OCI-LY7 (cell line): ENCODE data around the gene ZNF576. TPM values are rescaled to one million over a fixed set of nuclear protein-coding genes. Genes with fewer than 3 reads are reported as not detected.

Experiments used
- BruUV-seq: library from RNA; stranded (reverse); fragments of 400-500 nt; replicated peaks from 2 replicates; lab custom pipeline; 2021; lab: Mats Ljungman, UMichigan
- CTCF ChIA-PET: fragments of 300-600 bp; sonication (Branson Sonifier 250); formaldehyde crosslinking; loops from one replicate; lab custom pipeline; 2022; ENCODE audit warnings: antibody characterized with exemption; ENCODE audit not compliant: unreplicated experiment; lab: Charles Lee
- POLR2A ChIA-PET: fragments of 300-600 bp; sonication (Branson Sonifier 250); formaldehyde crosslinking; loops from one replicate; lab custom pipeline; 2022; ENCODE audit warnings: antibody characterized with exemption; lab: Charles Lee
- DNase-seq: peaks from one replicate; pipeline ENCODE4 v3.0.0-alpha.2; 2015; ENCODE audit warnings: low spot score
- H2AFZ ChIP-seq: fragments of 200-600 bp; sonication (generic), shearing (Covaris generic); 2 replicates; pipeline ENCODE4 v1.6.1; 2014; ENCODE audit warnings: mild to moderate bottlenecking, antibody characterized with exemption, low read length, moderate library complexity
- H3K27ac ChIP-seq: fragments of 200-600 bp; sonication (generic); 2 replicates; pipeline ENCODE4 v1.5.1; 2014; ENCODE audit warnings: mixed run types, low read depth, mild to moderate bottlenecking, moderate library complexity, low read length, inconsistent platforms; ENCODE audit not compliant: poor library complexity, severe bottlenecking
- H3K36me3 ChIP-seq: fragments of 200-600 bp; sonication (generic); 2 replicates; pipeline ENCODE4 v1.6.1; 2014; ENCODE audit warnings: mild to moderate bottlenecking, antibody characterized with exemption, low read length, moderate library complexity, mixed read lengths; ENCODE audit not compliant: insufficient read depth
- H3K4me1 ChIP-seq: fragments of 200-600 bp; sonication (generic); 2 replicates; pipeline ENCODE4 v1.5.1; 2014; ENCODE audit warnings: mild to moderate bottlenecking, low read length; ENCODE audit not compliant: insufficient read depth, poor library complexity, severe bottlenecking
- H3K4me2 ChIP-seq: fragments of 200-600 bp; sonication (generic); 2 replicates; pipeline ENCODE4 v1.6.1; 2014; ENCODE audit warnings: mild to moderate bottlenecking, low read length
- H3K4me3 ChIP-seq: fragments of 200-600 bp; sonication (generic); 2 replicates; pipeline ENCODE4 v1.5.1; 2014; ENCODE audit warnings: mild to moderate bottlenecking, low read depth, low read length; ENCODE audit not compliant: poor library complexity, severe bottlenecking
- H3K79me2 ChIP-seq: fragments of 200-600 bp; sonication (generic); 2 replicates; pipeline ENCODE4 v1.6.1; 2016; ENCODE audit warnings: low read depth, mild to moderate bottlenecking, low read length, moderate library complexity, mixed read lengths; ENCODE audit not compliant: insufficient read depth
- H3K9me2 ChIP-seq: fragments of 200-600 bp; sonication (generic); 2 replicates; pipeline ENCODE4 v1.6.1; 2016; ENCODE audit warnings: mild to moderate bottlenecking, low read length, mixed read lengths; ENCODE audit not compliant: insufficient read depth
- H3K9me3 ChIP-seq: fragments of 200-600 bp; sonication (generic); 2 replicates; pipeline ENCODE4 v1.6.1; 2014; ENCODE audit warnings: mild to moderate bottlenecking, mixed run types, low read length, mixed read lengths
- H4K20me1 ChIP-seq: fragments of 200-600 bp; sonication (generic); 2 replicates; pipeline ENCODE4 v1.6.1; 2014; ENCODE audit warnings: mild to moderate bottlenecking, antibody characterized with exemption, low read length, moderate library complexity, mixed read lengths; ENCODE audit not compliant: insufficient read depth
- CTCF ChIP-seq: fragments of 200-600 bp; sonication (generic); conservative IDR thresholded peaks from 2 replicates; pipeline ENCODE4 v1.5.1; 2014; ENCODE audit warnings: mild to moderate bottlenecking, antibody characterized with exemption, low read length, moderate library complexity, mixed read lengths
- EZH2phosphoT487 ChIP-seq: fragments of 200-600 bp; sonication (generic); IDR thresholded peaks from 2 replicates; pipeline ENCODE4 v1.6.1; 2018; ENCODE audit warnings: low read depth, borderline replicate concordance, mild to moderate bottlenecking, mixed run types, antibody characterized with exemption, low read length, moderate library complexity, mixed read lengths
- intact Hi-C: fragments of 100-400 bp; cut with micrococcal nuclease; formaldehyde crosslinking; loops from one replicate; pipeline ENCODE4 v1.10.0; 2022; ENCODE audit not compliant: unreplicated experiment
- total RNA-seq, 2 experiments: library from RNA; depleted of rRNA in 1 of 2; stranded (reverse); fragments of >200 nt in 1 of 2; shearing (Covaris generic) in 1 of 2; gene quantifications; 2 replicates each; pipeline ENCODE4 v1.2.3, GENCODE V29; 2014 to 2022

ZNF576 gene
- total RNA-seq, 2 experiments from 2014 or later = 17.8 to 20.2 TPM

- intact Hi-C loops = no loop called here
- Histone ChIP-seq H3K4me2 (no peak overlapping the region), H3K4me3 (no peak overlapping the region), H4K20me1 (no peaks in the 10 kb centered on the region), H3K9me2 (no peaks in the 10 kb centered on the region), H3K36me3 (no peaks in the 10 kb centered on the region), H3K79me2 (no peaks in the 10 kb centered on the region), H3K9me3 (no peaks in the 10 kb centered on the region), H3K4me1 (peaks cover 12% of the 10 kb centered on the region), H3K27ac (no peak overlapping the region), H2AFZ (no peak overlapping the region)
- ChIA-PET CTCF (no interaction called here), POLR2A (no interaction called here)
- DNase-seq = no peak
- TF ChIP-seq EZH2phosphoT487 (no peak), CTCF (no peak)
- no TSS peak for BruUV-seq
Measured at GRCh38 chr19:43636121-43636683, 39.8 kb downstream of the ZNF576 start.

DNA sequence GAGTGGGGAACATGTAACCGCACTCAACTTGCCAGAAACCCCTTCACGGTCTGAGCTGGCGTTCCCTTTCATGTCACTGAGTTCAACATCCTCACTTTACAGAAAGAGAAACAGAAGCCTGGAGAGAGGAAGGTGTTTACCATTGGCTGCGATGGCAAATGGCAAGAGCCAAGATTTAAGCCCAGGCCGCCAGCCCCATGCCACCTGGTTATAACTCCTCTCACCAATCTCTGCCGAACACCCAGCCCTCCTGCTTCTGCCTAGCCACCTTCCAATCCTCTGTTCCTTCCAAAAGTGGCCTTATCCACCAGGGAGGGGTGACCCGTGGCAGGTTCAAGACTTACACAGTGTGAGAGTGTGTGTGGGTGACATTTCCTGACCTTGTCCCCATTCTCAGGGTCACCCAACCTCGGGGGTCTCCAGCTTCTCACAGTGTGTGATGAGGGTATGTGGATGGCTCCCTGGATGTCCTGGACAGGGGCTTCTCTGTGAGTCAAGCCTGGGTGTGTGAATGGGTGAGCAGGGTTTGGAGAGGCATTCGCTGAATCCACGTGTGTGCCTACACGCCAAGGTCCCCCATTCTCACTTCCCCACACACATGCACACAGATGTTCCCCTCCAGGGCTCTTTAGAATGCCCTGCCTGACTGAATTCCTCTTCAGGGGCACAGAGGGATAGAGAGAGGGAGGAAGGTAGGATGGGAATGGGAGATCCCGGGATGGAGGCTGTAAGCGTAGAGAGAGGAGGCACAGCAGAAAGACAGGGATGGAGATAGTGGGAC is 42.0 kb downstream of the ZNF576 start:
- DNase-seq = no peak
- Histone ChIP-seq H3K36me3 (no peaks in the 10 kb centered on the region), H2AFZ (no peak overlapping the region), H3K4me2 (no peak overlapping the region), H3K27ac (no peak overlapping the region), H3K79me2 (no peaks in the 10 kb centered on the region), H3K9me2 (no peaks in the 10 kb centered on the region), H3K4me1 (peaks cover 12% of the 10 kb centered on the region), H3K4me3 (no peak overlapping the region), H3K9me3 (no peaks in the 10 kb centered on the region), H4K20me1 (no peaks in the 10 kb centered on the region)
- intact Hi-C loops = no loop called here
- BruUV-seq = no TSS peak
- CTCF ChIA-PET = no interaction called here
- TF ChIP-seq CTCF (no peak), EZH2phosphoT487 (no peak)
- POLR2A ChIA-PET = no interaction called here

DNA sequence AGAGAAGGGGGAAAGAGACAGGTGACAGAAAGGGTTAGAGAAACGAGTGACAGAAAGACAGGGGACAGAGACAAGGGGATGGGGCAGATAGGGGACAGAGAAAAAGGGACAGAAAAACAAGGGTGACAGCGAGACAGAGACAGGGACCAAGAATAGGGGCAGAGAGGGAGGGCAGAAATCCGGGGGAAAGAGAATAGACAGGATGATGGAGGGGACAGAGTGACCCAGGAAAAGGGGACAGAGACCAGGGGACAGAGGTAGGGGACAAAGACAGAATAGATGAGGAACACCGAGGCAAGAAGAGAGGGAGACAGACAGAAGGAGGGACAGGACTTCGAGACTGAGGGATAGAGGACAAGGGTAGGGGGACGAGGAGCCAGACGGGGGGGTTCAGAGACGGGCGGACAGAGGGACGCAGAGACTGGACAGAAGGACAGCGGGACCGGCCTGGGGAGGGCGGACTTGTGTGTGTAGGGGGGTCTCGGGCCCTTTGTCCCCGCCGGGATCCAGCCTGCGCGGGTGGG is 42.7 kb downstream of the ZNF576 start:
- no peak overlapping the region for H3K27ac ChIP-seq
- no peaks in the 10 kb centered on the region for H4K20me1 ChIP-seq
- DNase-seq = no peak
- H3K36me3 ChIP-seq = no peaks in the 10 kb centered on the region
- H2AFZ ChIP-seq = no peak overlapping the region
- H3K79me2 ChIP-seq = no peaks in the 10 kb centered on the region
- peaks cover 12% of the 10 kb centered on the region for H3K4me1 ChIP-seq
- POLR2A ChIA-PET = no interaction called here
- no TSS peak for BruUV-seq
- H3K4me3 ChIP-seq = no peak overlapping the region
- no peaks in the 10 kb centered on the region for H3K9me3 ChIP-seq
- TF ChIP-seq EZH2phosphoT487 (no peak), CTCF (no peak)
- CTCF ChIA-PET = no interaction called here
- no peaks in the 10 kb centered on the region for H3K9me2 ChIP-seq
- intact Hi-C loops = no loop called here
- 0 out of 2 replicates have a peak overlapping the region, but pooled peaks have one; percentile 32 for H3K4me2 ChIP-seq
